Mesodermal cell (in vitro differentiated cells): ENCODE data around the gene CFAP92.
"Not testable (repeated sequence)": the region's sequence is repeated elsewhere in the genome, so short reads cannot be mapped to it uniquely, and the experiment has no call there.

Source experiments
- H3K27ac ChIP-seq: 2 replicates; pipeline ENCODE4 v1.7.0; 2013; ENCODE audit warnings: mild to moderate bottlenecking, low read depth, low read length, moderate library complexity; ENCODE audit not compliant: severe bottlenecking
- H3K36me3 ChIP-seq: 2 replicates; pipeline ENCODE4 v1.7.1; 2013; ENCODE audit warnings: mild to moderate bottlenecking, low read length, moderate library complexity; ENCODE audit not compliant: control insufficient read depth, insufficient read depth
- H3K4me1 ChIP-seq: one replicate; pipeline ENCODE4 v1.7.1; 2013; ENCODE audit warnings: mild to moderate bottlenecking, low read length; ENCODE audit not compliant: insufficient read depth, control insufficient read depth, poor library complexity, severe bottlenecking
- H3K4me3 ChIP-seq: 2 replicates; pipeline ENCODE4 v1.7.0; 2013; ENCODE audit warnings: low read length, control low read depth, mild to moderate bottlenecking; ENCODE audit not compliant: insufficient read depth, poor library complexity, severe bottlenecking; ENCODE audit errors: extremely low read depth
- H3K9me3 ChIP-seq: 2 replicates; pipeline ENCODE4 v1.7.1; 2013; ENCODE audit warnings: mild to moderate bottlenecking, low read length, moderate library complexity; ENCODE audit not compliant: control insufficient read depth
- WGBS, 2 experiments: methylation state at CpG; one replicate each; pipeline ENCODE4 v1.1.5; 2013; ENCODE audit warnings: missing lambda C conversion rate in 2 of 2; ENCODE audit not compliant: insufficient coverage in 2 of 2; 5-methylcytosine and 5-hydroxymethylcytosine counted together

Gene CFAP92

GRCh38 chr3:128933213-128933921 lies 60.5 kb downstream of the CFAP92 start:
- no peak overlapping the region for H3K4me3 ChIP-seq
- no peaks in the 10 kb centered on the region for H3K9me3 ChIP-seq
- H3K4me1 ChIP-seq: no peaks in the 10 kb centered on the region
- 71 to 74% methylated on average over 6 of the region's 9 CpGs for WGBS, 2 experiments
- no peak overlapping the region for H3K27ac ChIP-seq
- no peaks in the 10 kb centered on the region for H3K36me3 ChIP-seq

- Histone ChIP-seq H3K27ac (no peak overlapping the region), H3K4me1 (no peaks in the 10 kb centered on the region), H3K9me3 (peaks cover 4% of the 10 kb centered on the region), H3K4me3 (no peak overlapping the region), H3K36me3 (no peaks in the 10 kb centered on the region)
- WGBS, 2 experiments: 67 to 91% methylated on average over 8 to 9 of the region's 12 CpGs
Measured at GRCh38 chr3:128932516-128933212, 61.2 kb downstream of the CFAP92 start.

- no peak overlapping the region for H3K27ac ChIP-seq
- no peak overlapping the region for H3K4me3 ChIP-seq
- peaks cover 11% of the 10 kb centered on the region for H3K9me3 ChIP-seq
- 88 to 91% methylated on average over 5 to 6 of the region's 10 CpGs for WGBS, 2 experiments
- no peaks in the 10 kb centered on the region for H3K36me3 ChIP-seq
- no peaks in the 10 kb centered on the region for H3K4me1 ChIP-seq
Measured at GRCh38 chr3:128931046-128931445, 62.8 kb downstream of the CFAP92 start.

- Histone ChIP-seq H3K4me1 (no peaks in the 10 kb centered on the region), H3K4me3 (no peak overlapping the region), H3K27ac (no peak overlapping the region), H3K9me3 (peaks cover 26% of the 10 kb centered on the region), H3K36me3 (no peaks in the 10 kb centered on the region)
- no CpG with 5 or more reads among the region's 3 CpGs for WGBS, 2 experiments
Measured at GRCh38 chr3:128929364-128929763, 64.5 kb downstream of the CFAP92 start.

GRCh38 chr3:128923986-128924385 lies 69.9 kb downstream of the CFAP92 start:
- not testable (repeated sequence) for H3K4me1 ChIP-seq, H3K27ac ChIP-seq, H3K4me3 ChIP-seq, H3K36me3 ChIP-seq
- H3K9me3 ChIP-seq: peaks cover 56% of the 10 kb centered on the region
- 100% methylated on average over 5 of the region's 6 CpGs for WGBS, 2 experiments

GRCh38 chr3:128923576-128923975 lies 70.3 kb downstream of the CFAP92 start:
- H3K4me1 ChIP-seq: no peaks in the 10 kb centered on the region
- H3K4me3 ChIP-seq: no peak overlapping the region
- H3K9me3 ChIP-seq: peaks cover 56% of the 10 kb centered on the region
- WGBS, 2 experiments: 100% methylated on average over 1 of the region's 2 CpGs
- peaks cover 10% of the 10 kb centered on the region for H3K36me3 ChIP-seq
- no peak overlapping the region for H3K27ac ChIP-seq

GRCh38 chr3:128922804-128923459 lies 70.9 kb downstream of the CFAP92 start:
- no peak overlapping the region for H3K4me3 ChIP-seq
- H3K4me1 ChIP-seq: no peaks in the 10 kb centered on the region
- peaks cover 53% of the 10 kb centered on the region for H3K9me3 ChIP-seq
- peaks cover 16% of the 10 kb centered on the region for H3K36me3 ChIP-seq
- 86 to 96% methylated on average over 9 to 10 of the region's 10 CpGs for WGBS, 2 experiments
- H3K27ac ChIP-seq: no peak overlapping the region

- H3K36me3 ChIP-seq: peaks cover 38% of the 10 kb centered on the region
- H3K4me3 ChIP-seq: no peak overlapping the region
- H3K27ac ChIP-seq: no peak overlapping the region
- no CpG with 5 or more reads among the region's 1 CpG for WGBS, 2 experiments
- H3K4me1 ChIP-seq: no peaks in the 10 kb centered on the region
- peaks cover 36% of the 10 kb centered on the region for H3K9me3 ChIP-seq
Measured at GRCh38 chr3:128919988-128920387, 73.9 kb downstream of the CFAP92 start.

- Histone ChIP-seq H3K36me3 (peaks cover 65% of the 10 kb centered on the region), H3K9me3 (peaks cover 16% of the 10 kb centered on the region), H3K4me1 (no peaks in the 10 kb centered on the region), H3K4me3 (no peak overlapping the region), H3K27ac (no peak overlapping the region)
- WGBS, 2 experiments: 100% methylated on average over 1 of the region's 2 CpGs; no CpG with 5 or more reads in 1 of the 2 experiments
Measured at GRCh38 chr3:128917291-128917690, 76.6 kb downstream of the CFAP92 start.

GRCh38 chr3:128914966-128915645 lies 78.8 kb downstream of the CFAP92 start:
- Histone ChIP-seq H3K27ac (no peak overlapping the region), H3K36me3 (peaks cover 80% of the 10 kb centered on the region), H3K9me3 (peaks cover 8% of the 10 kb centered on the region), H3K4me3 (no peak overlapping the region), H3K4me1 (no peaks in the 10 kb centered on the region)
- WGBS, 2 experiments: 93 to 99% methylated on average over 9 of the region's 10 CpGs
